ENCODE results near the gene FAM20A. TPM values are rescaled to one million over a fixed set of nuclear protein-coding genes. Genes with fewer than 3 reads are reported as not detected.

FAM20A gene
- total RNA-seq, 1 donor from 2014 or later = 11.5 TPM

DNA sequence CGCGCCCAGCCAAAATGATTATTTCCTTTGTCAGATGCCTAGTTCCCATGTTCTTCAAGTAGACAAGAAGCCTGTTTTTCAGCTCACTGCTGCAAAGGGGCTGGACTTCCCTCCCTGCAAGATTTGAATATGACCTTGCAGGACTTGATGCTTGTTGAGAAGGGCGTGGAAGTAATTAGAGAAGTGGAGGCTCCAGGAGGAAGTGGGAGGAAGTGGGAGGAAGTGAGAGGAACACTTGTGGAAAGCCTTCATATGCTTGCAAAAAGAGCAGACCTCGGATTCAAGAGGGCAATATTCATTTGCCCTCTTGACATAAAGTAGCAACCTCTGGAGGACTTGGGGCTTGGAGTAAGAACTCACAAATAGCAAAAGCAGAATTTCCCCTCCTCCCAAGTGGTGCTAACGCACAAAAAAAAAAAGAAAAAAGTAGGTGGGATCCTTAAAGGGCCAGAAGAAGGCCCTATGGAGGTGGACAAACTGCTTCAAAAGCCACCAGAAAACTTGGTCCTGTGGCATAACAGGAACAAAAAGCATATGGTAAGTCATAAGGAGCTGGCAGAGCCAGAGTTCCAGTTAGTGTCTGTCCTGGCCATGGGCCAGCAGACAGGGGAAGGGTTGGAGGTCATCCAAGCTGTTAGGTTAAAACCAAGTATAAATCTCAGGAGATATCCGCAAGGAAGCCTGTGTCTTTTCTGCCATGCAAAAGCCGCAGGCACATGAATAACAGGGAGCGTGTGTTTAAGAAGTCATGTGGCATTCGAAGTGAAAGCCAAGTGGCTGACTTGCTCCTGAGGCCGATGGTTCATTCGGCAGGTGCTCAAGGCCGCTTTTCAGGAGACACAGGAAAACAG, 109.6 kb downstream of the FAM20A start:
- Mint-ChIP-seq H3K4me3 (no peak overlapping the region), H3K36me3 (no peaks in the 10 kb centered on the region), H3K4me1 (ENCODE audit: unreplicated experiment) (peaks cover 10% of the 10 kb centered on the region), H3K27me3 (peaks cover under 1% of the 10 kb centered on the region), H3K9me3 (peaks cover 13% of the 10 kb centered on the region), H3K27ac (peak overlapping the region; percentile 39)
- no peak for DNase-seq (ENCODE audit: extremely low spot score, unreplicated experiment)
- TF ChIP-seq, protein P1, sequence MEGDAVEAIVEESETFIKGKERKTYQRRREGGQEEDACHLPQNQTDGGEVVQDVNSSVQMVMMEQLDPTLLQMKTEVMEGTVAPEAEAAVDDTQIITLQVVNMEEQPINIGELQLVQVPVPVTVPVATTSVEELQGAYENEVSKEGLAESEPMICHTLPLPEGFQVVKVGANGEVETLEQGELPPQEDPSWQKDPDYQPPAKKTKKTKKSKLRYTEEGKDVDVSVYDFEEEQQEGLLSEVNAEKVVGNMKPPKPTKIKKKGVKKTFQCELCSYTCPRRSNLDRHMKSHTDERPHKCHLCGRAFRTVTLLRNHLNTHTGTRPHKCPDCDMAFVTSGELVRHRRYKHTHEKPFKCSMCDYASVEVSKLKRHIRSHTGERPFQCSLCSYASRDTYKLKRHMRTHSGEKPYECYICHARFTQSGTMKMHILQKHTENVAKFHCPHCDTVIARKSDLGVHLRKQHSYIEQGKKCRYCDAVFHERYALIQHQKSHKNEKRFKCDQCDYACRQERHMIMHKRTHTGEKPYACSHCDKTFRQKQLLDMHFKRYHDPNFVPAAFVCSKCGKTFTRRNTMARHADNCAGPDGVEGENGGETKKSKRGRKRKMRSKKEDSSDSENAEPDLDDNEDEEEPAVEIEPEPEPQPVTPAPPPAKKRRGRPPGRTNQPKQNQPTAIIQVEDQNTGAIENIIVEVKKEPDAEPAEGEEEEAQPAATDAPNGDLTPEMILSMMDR (conservative IDR thresholded peaks at IDR 0.05) = no peak

- H3K9me3 Mint-ChIP-seq = peaks cover 13% of the 10 kb centered on the region
- no peaks in the 10 kb centered on the region for H3K36me3 Mint-ChIP-seq
- no peak overlapping the region for H3K27ac Mint-ChIP-seq
- no peak for DNase-seq (ENCODE audit: extremely low spot score, unreplicated experiment)
- no peak overlapping the region for H3K4me3 Mint-ChIP-seq
- H3K4me1 Mint-ChIP-seq (ENCODE audit: unreplicated experiment) = peaks cover 10% of the 10 kb centered on the region
- H3K27me3 Mint-ChIP-seq = peaks cover 10% of the 10 kb centered on the region
- TF ChIP-seq, protein P1 (conservative IDR thresholded peaks at IDR 0.05) = no peak
Measured at GRCh38 chr17:68489919-68490318, 111.2 kb downstream of the FAM20A start.

Other genes with a start within 250 kb of the FAM20A start
- gene WIPI1, start 143.9 kb downstream of the FAM20A start, total RNA-seq (ENCODE audit: low replicate concordance) = 39.0 and 52.2 TPM in 2 replicates
- 242 and 263 TPM in 2 replicates for gene PRKAR1A, start 88.9 kb downstream of the FAM20A start, total RNA-seq (ENCODE audit: low replicate concordance)